Measurements from ENCODE around the gene GTF2F2. TPM values are rescaled to one million over a fixed set of nuclear protein-coding genes. Genes with fewer than 3 reads are reported as not detected.

The GTF2F2 gene
- polyA plus RNA-seq, 2 donors, result 15.1 to 19.0 TPM

DNA sequence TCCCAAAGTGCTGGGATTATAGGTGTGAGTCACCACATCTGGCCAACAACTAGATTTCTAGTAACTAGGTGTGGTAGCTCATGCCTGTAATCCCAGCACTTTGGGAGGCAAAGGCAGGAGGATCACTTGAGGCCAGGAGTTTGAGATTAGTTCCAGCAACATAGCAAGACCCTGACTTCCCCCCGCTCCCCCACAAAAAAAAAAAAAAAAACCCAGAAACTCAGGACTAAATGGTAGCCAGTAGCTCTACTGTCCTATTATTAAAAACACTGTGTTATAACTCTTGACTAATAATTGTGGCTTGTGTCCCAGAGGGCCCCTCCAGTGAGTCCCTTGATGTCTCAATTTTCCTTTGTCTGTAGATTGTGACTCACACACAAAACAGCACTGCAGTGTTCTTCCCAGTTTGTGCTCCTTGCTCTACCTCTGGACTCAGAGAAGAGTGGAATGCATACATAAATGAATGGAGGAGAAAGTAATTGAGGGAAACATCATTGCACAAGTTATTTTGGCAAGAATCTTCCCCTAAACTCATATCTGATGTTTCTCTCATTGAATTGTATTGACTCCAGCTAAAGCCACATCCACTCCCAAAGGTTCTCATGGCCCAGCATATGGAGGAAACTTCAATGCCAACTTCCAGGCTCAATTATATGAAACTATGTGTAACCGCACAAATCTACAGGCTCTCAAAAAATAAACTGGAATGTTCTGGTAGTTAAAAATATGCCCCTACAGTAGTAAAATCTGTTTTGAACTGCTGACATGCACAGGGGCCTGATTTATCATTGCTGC, 211.9 kb downstream of the GTF2F2 start:
- Histone ChIP-seq H3K9me3 (ENCODE audit: control insufficient read depth in 2 of 2, insufficient read depth in 1 of 2, low read depth in 1 of 2, low read length in 1 of 2) (no peaks in the 10 kb centered on the region), H3K27me3 (ENCODE audit: control insufficient read depth in 1 of 2, insufficient read depth in 2 of 2, low read length in 2 of 2) (no peaks in the 10 kb centered on the region), H3K36me3 (ENCODE audit: control insufficient read depth in 2 of 2, insufficient read depth in 2 of 2, low read length in 1 of 2) (peaks cover 4 to 17% of the 10 kb centered on the region in 2 donors), H3K4me3 (ENCODE audit: low read depth in 1 of 2, low read length in 2 of 2) (no peak overlapping the region), H3K27ac (ENCODE audit: low read depth in 2 of 2, low read length in 1 of 2) (peak overlapping the region in 1 of 2 donors; percentile 27), H3K4me1 (ENCODE audit: control insufficient read depth in 2 of 2, insufficient read depth in 2 of 2, low read length in 1 of 2) (peaks cover 3 to 6% of the 10 kb centered on the region in 2 donors)
- WGBS, 2 donors, result 83 to 93% methylated on average over 2 of the region's 2 CpGs

DNA sequence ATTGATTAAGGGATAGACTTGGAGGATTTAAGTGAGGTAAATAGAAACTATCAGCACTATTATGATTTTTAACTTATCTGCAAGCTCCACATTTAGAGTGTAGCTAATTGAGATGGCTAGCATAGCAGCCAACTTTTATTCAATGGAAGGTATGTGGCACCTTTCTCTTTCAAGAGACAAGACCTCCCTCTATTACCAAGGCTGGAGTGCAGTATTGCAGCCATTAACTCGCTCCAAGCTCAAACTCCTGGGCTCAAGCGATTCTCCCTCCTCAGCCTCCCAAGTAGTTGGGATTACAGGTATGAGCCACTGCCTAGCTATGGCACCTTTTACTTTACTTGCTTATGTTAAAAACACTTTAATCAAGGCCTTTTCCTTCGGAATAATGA, 212.5 kb downstream of the GTF2F2 start:
- H3K4me1 ChIP-seq (ENCODE audit: control insufficient read depth in 2 of 2, insufficient read depth in 2 of 2, low read length in 1 of 2), result peaks cover 3 to 6% of the 10 kb centered on the region in 2 donors
- H3K4me3 ChIP-seq (ENCODE audit: low read depth in 1 of 2, low read length in 2 of 2), result no peak overlapping the region
- no peak overlapping the region for H3K27ac ChIP-seq (ENCODE audit: low read depth in 2 of 2, low read length in 1 of 2)
- peaks cover 4 to 20% of the 10 kb centered on the region in 2 donors for H3K36me3 ChIP-seq (ENCODE audit: control insufficient read depth in 2 of 2, insufficient read depth in 2 of 2, low read length in 1 of 2)
- 90 to 92% methylated on average over 3 of the region's 3 CpGs for WGBS, 2 donors
- no peaks in the 10 kb centered on the region for H3K9me3 ChIP-seq (ENCODE audit: control insufficient read depth in 2 of 2, insufficient read depth in 1 of 2, low read depth in 1 of 2, low read length in 1 of 2)
- no peaks in the 10 kb centered on the region for H3K27me3 ChIP-seq (ENCODE audit: control insufficient read depth in 1 of 2, insufficient read depth in 2 of 2, low read length in 2 of 2)

DNA sequence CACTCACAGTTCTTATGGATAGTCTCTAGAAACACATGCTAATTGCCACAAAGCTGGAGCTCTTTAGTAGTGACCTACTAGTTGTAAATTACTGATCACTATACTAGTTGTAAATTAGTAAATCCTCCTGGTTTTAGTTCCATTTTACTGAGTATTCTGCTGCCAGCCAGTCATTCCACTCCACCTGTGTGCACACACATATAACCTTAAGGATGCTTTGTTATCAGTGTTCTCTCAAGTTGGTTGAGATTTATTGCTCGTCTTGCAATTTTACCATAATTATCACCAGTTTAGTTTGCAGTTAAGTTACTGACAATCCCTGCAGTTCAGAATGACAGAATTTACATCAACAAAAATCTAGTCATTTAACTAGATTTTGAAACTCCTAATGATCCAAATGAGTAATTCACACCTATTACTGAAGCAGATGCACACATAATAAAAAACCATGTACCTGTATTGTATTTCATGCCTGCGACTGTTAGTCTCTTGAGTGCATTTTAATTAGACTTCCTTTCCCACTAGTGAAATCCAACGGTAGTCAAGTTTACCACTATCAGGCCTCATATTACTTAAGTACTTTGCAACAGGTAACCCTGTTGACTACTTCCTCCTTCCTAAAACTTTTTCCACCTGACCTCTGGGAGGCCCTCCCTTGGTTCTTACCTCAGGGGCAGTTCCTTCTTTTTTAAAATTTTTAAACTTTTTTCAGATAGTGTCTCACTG, 213.1 kb downstream of the GTF2F2 start:
- Histone ChIP-seq H3K27me3 (ENCODE audit: control insufficient read depth in 1 of 2, insufficient read depth in 2 of 2, low read length in 2 of 2) (no peaks in the 10 kb centered on the region), H3K4me3 (ENCODE audit: low read depth in 1 of 2, low read length in 2 of 2) (no peak overlapping the region), H3K36me3 (ENCODE audit: control insufficient read depth in 2 of 2, insufficient read depth in 2 of 2, low read length in 1 of 2) (peaks cover 4 to 20% of the 10 kb centered on the region in 2 donors), H3K27ac (ENCODE audit: low read depth in 2 of 2, low read length in 1 of 2) (no peak overlapping the region), H3K9me3 (ENCODE audit: control insufficient read depth in 2 of 2, insufficient read depth in 1 of 2, low read depth in 1 of 2, low read length in 1 of 2) (no peaks in the 10 kb centered on the region), H3K4me1 (ENCODE audit: control insufficient read depth in 2 of 2, insufficient read depth in 2 of 2, low read length in 1 of 2) (peaks cover 3 to 6% of the 10 kb centered on the region in 2 donors)
- WGBS, 2 donors, result 77 to 78% methylated on average over 3 of the region's 3 CpGs

Other genes starting within 250 kb of the GTF2F2 start
- 1 to 10 TPM; 1.8 to 3.0 TPM for gene NUFIP1, start 131.0 kb upstream of the GTF2F2 start, polyA plus RNA-seq
- gene GPALPP1, start 131.0 kb upstream of the GTF2F2 start, polyA plus RNA-seq, result 1 to 10 TPM; 5.0 to 8.0 TPM
- gene KCTD4, start 80.5 kb downstream of the GTF2F2 start, polyA plus RNA-seq, result under 1 TPM in 1 of 2 donors, not detected in 1; 0.02 TPM
- 1,000 to 10,000 TPM; 5,857 to 6,692 TPM for gene TPT1, start 220.7 kb downstream of the GTF2F2 start, polyA plus RNA-seq